GM12878 (cell line): ENCODE data around the gene ZNF790. TPM values are rescaled to one million over a fixed set of nuclear protein-coding genes. Genes with fewer than 3 reads are reported as not detected.

Experiments
- BACH1 ChIP-seq: fragments of 450-650 bp; IDR thresholded peaks from 2 replicates; pipeline ENCODE4 v1.6.1; 2017; ENCODE audit warnings: mild to moderate bottlenecking, borderline replicate concordance
- BMI1 ChIP-seq: fragments of 450-650 bp; IDR thresholded peaks from 2 replicates; pipeline ENCODE4 v1.6.1; 2016; ENCODE audit warnings: mild to moderate bottlenecking, moderate library complexity, borderline replicate concordance
- ELK1 ChIP-seq: IDR thresholded peaks from 2 replicates; pipeline ENCODE4 v1.6.1; 2012; ENCODE audit warnings: low read depth, low read length, improper control_type of control experiment
- HDGF ChIP-seq: fragments of 450-650 bp; IDR thresholded peaks from 2 replicates; pipeline ENCODE4 v1.6.1; 2016; ENCODE audit warnings: antibody characterized with exemption
- MAX ChIP-seq: IDR thresholded peaks from 2 replicates; pipeline ENCODE4 v1.6.1; 2012; ENCODE audit warnings: low read depth, low read length, improper control_type of control experiment
- NFYA ChIP-seq: IDR thresholded peaks from 2 replicates; pipeline ENCODE4 v1.6.1; 2011; ENCODE audit warnings: low read depth, mild to moderate bottlenecking, low read length, improper control_type of control experiment, borderline replicate concordance
- NKRF ChIP-seq: fragments of 450-650 bp; conservative IDR thresholded peaks from 2 replicates; pipeline ENCODE4 v1.6.1; 2017; ENCODE audit warnings: mild to moderate bottlenecking, moderate library complexity
- RBBP5 ChIP-seq: fragments of 200-600 bp; sonication (generic); conservative IDR thresholded peaks from 2 replicates; pipeline ENCODE4 v1.6.1; 2016
- RCOR1 ChIP-seq: conservative IDR thresholded peaks from 2 replicates; pipeline ENCODE4 v1.6.1; 2012; ENCODE audit warnings: low read depth, low read length, improper control_type of control experiment
- TARDBP ChIP-seq: IDR thresholded peaks from 2 replicates; pipeline ENCODE4 v1.6.1; 2016; ENCODE audit warnings: borderline replicate concordance
- YY1 ChIP-seq: IDR thresholded peaks from 2 replicates; pipeline ENCODE4 v1.6.1; 2011; ENCODE audit warnings: low read depth, mild to moderate bottlenecking, low read length
- ZBTB4 ChIP-seq: fragments of 450-650 bp; formaldehyde crosslinking; IDR thresholded peaks from 2 replicates; pipeline ENCODE4 v1.4.0; 2022; ENCODE audit warnings: mild to moderate bottlenecking, moderate library complexity
- polyA plus RNA-seq, 11 experiments: library from polyadenylated mRNA; depleted of rRNA in 4 of 11; unstranded in 6 of 11; stranded (reverse) in 5 of 11; fragments of >200 nt; fragmentation: Nextera tagmentation in 4 of 11; fragmentation: Illumina TruSeq in 1 of 11; extraction: Ambion mirVana in 4 of 11; extraction: Trizol in 1 of 11; gene quantifications; 1 replicate in 1 of 11; 2 replicates in 10 of 11; pipeline versions ENCODE4 v1.2.1 to v1.2.3, GENCODE V29; 2011 to 2016; ENCODE audit warnings: inconsistent platforms in 2 of 11, missing spikeins in 2 of 11, low read depth in 1 of 11
- total RNA-seq, 4 experiments: library from RNA; depleted of rRNA in 3 of 4; stranded (reverse); fragments of >200 nt in 3 of 4; fragmentation: Illumina TruSeq in 1 of 4; extraction: Trizol in 1 of 4; gene quantifications; 2 replicates each; pipeline versions ENCODE4 v1.2.1 to v1.2.3, GENCODE V29; 2013 to 2021
- TF ChIP-seq, protein P1 (sequence below): IDR thresholded peaks from 2 replicates; pipeline ENCODE4 v1.6.1; 2011; ENCODE audit warnings: borderline replicate concordance, low read depth, mild to moderate bottlenecking, moderate library complexity, low read length; ENCODE audit not compliant: insufficient read depth, poor library complexity, severe bottlenecking
- TF ChIP-seq, protein P2 (sequence below): IDR thresholded peaks from 2 replicates; pipeline ENCODE4 v1.6.1; 2012; ENCODE audit warnings: low read length, inconsistent platforms

The ZNF790 gene
- total and polyA plus RNA-seq, 10 of the 15 experiments (the other 5 are each of a cell fraction or from before 2014, with no cell fraction given): 0.87 to 5.2 (median 2.9) TPM

DNA sequence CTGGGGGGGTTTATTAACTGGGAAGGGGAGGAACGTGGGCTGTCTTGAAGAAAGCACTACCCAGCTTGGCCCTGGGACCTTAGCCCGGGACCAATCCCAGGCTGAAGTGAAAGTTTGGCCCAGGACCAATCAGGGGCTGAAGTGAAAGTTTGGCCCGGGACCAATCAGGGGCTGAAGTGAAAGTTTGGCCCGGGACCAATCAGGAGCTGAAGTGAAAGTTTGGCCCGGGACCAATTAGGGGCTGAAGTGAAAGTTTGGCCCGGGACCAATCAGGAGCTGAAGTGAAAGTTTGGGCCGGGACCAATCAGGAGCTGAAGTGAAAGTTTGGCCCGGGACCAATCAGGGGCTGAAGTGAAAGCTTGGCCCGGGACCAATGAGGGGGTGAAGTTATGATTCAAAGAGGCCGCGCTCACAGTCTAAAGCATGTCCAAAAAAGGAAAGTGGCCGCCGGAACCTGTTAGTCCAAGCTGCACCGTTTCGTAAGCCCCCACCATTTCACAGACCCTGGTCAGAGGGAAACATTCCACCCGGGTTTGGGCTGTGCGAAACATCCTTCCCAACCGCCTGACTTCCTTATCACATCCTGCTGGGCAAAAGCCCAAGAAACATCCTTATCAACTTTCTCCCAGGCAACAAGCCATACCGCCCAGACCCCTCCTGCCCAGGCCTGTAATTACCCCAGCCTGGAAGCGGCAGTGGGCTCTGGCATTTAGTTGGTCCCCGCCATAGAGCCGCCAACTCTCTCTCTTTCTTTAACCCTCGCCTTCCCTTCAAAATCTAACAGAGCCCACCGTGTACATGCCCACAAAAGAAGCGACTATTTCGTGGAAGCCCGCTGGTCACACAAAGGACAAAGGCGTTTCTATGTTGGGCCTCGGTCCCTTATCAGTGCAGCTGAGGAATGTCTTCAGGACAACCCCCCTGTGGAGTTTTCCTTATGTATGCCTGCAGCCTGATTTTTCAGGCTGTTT is 66.6 kb downstream of the ZNF790 start (continued):
- peak; percentile 65 for TF ChIP-seq ELK1
- TF ChIP-seq YY1: no peak
- TF ChIP-seq HDGF: no peak
- TF ChIP-seq RBBP5: no peak
- TF ChIP-seq NFYA: no peak
- TF ChIP-seq ZBTB4 (CRISPR knock-in tag): no peak
- TF ChIP-seq RCOR1: no peak
- TF ChIP-seq NKRF: no peak
- TF ChIP-seq BMI1: no peak
- no peak for TF ChIP-seq TARDBP
- no peak for TF ChIP-seq BACH1
- TF ChIP-seq MAX: no peak
- TF ChIP-seq, protein P1, sequence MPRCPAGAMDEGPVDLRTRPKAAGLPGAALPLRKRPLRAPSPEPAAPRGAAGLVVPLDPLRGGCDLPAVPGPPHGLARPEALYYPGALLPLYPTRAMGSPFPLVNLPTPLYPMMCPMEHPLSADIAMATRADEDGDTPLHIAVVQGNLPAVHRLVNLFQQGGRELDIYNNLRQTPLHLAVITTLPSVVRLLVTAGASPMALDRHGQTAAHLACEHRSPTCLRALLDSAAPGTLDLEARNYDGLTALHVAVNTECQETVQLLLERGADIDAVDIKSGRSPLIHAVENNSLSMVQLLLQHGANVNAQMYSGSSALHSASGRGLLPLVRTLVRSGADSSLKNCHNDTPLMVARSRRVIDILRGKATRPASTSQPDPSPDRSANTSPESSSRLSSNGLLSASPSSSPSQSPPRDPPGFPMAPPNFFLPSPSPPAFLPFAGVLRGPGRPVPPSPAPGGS: no peak
- TF ChIP-seq, protein P2, sequence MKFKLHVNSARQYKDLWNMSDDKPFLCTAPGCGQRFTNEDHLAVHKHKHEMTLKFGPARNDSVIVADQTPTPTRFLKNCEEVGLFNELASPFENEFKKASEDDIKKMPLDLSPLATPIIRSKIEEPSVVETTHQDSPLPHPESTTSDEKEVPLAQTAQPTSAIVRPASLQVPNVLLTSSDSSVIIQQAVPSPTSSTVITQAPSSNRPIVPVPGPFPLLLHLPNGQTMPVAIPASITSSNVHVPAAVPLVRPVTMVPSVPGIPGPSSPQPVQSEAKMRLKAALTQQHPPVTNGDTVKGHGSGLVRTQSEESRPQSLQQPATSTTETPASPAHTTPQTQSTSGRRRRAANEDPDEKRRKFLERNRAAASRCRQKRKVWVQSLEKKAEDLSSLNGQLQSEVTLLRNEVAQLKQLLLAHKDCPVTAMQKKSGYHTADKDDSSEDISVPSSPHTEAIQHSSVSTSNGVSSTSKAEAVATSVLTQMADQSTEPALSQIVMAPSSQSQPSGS: no peak
